ENCODE data around the gene UBE2D2.

DNA sequence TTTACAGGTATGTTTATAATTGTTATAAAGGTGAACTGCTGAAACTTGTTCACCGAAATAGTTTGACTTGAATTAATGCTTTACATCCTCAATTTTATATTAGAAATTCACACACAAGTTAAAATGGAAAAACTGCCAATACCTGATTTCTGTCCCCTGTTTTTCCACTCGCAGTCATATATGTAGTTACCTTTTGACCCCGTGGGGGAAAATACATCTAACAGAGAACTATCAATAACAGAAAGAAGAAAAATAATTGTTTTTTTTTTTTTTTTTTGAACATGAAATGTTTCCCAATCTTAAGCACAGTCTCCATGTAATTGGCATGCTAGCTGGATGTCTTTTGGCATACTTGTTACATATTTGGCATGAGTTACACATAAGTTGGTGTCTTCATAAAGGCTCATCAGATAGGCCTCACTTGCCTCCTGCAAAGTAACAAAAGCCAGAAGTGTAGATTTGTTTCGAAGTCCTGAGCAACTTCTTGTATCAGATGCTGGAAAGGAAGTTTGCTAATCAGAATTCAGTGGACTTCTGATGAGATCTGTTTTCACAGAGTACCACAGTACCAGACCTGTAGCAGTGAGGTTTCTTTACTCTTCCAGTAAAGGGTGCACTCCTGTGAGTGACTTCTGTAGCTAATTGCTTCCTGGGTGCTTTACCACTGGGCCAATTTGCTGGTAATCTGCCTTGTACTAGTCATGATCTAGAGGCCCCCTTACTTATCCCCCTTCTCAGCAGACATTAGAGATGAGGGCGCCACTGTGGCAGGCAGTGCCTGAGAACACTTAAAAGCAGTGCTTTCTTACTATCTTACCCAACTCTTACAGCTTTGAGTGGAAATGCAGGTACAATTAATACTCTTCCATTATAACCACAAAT lies 50.8 kb downstream of the UBE2D2 start:
- TF ChIP-seq, protein P1, sequence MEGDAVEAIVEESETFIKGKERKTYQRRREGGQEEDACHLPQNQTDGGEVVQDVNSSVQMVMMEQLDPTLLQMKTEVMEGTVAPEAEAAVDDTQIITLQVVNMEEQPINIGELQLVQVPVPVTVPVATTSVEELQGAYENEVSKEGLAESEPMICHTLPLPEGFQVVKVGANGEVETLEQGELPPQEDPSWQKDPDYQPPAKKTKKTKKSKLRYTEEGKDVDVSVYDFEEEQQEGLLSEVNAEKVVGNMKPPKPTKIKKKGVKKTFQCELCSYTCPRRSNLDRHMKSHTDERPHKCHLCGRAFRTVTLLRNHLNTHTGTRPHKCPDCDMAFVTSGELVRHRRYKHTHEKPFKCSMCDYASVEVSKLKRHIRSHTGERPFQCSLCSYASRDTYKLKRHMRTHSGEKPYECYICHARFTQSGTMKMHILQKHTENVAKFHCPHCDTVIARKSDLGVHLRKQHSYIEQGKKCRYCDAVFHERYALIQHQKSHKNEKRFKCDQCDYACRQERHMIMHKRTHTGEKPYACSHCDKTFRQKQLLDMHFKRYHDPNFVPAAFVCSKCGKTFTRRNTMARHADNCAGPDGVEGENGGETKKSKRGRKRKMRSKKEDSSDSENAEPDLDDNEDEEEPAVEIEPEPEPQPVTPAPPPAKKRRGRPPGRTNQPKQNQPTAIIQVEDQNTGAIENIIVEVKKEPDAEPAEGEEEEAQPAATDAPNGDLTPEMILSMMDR (conservative IDR thresholded peaks at IDR 0.05) = no peak
- TF ChIP-seq ZFX (IDR thresholded peaks at IDR 0.05) = no peak

All from C4-2B (cell line).